ENCODE data around the gene FADS1. TPM values are rescaled to one million over a fixed set of nuclear protein-coding genes. Genes with fewer than 3 reads are reported as not detected.

The FADS1 gene
- total RNA-seq, 4 donors from 2014 or later: 25.4 to 209 (median 62.5) TPM

- Histone ChIP-seq H3K27ac (no peak overlapping the region), H3K4me1 (peaks cover 1 to 10% of the 10 kb centered on the region in 2 donors), H3K4me3 (no peak overlapping the region), H3K27me3 (no peaks in the 10 kb centered on the region), H3K36me3 (no peaks in the 10 kb centered on the region), H3K9me3 (no peaks in the 10 kb centered on the region)
- ATAC-seq (no peak), DNase-seq (no peak)
- in situ Hi-C loops (cut with MboI; ENCODE audit: low sequenced_read_pairs in 4 of 4) (no loop called here), intact Hi-C loops (cut with DNase I; ENCODE audit: low total_unique reads) (no loop called here)
- no peak for TF ChIP-seq POLR2A (IDR thresholded peaks at IDR 0.05)
- TF ChIP-seq CTCF (IDR thresholded peaks at IDR 0.05 in 4 of 5, conservative IDR thresholded peaks at IDR 0.05 in 1 of 5): no peak
Measured at GRCh38 chr11:61839742-61840141, 22.9 kb upstream of the FADS1 start.

- intact Hi-C loops (cut with DNase I; ENCODE audit: low total_unique reads): no loop called here
- Histone ChIP-seq H3K4me1 (peaks cover 7 to 10% of the 10 kb centered on the region in 2 donors), H3K4me3 (no peak overlapping the region), H3K36me3 (no peaks in the 10 kb centered on the region), H3K9me3 (no peaks in the 10 kb centered on the region), H3K27me3 (no peaks in the 10 kb centered on the region), H3K27ac (no peak overlapping the region)
- ATAC-seq (no peak), DNase-seq (no peak)
- TF ChIP-seq CTCF (IDR thresholded peaks at IDR 0.05 in 4 of 5, conservative IDR thresholded peaks at IDR 0.05 in 1 of 5) (no peak), POLR2A (IDR thresholded peaks at IDR 0.05) (no peak)
- in situ Hi-C loops (cut with MboI; ENCODE audit: low sequenced_read_pairs in 4 of 4): no loop called here
Measured at GRCh38 chr11:61838921-61839320, 22.1 kb upstream of the FADS1 start.

GRCh38 chr11:61838501-61838900 lies 21.7 kb upstream of the FADS1 start:
- H3K4me3 ChIP-seq: no peak overlapping the region
- H3K4me1 ChIP-seq: peaks cover 7 to 10% of the 10 kb centered on the region in 2 donors
- H3K9me3 ChIP-seq: no peaks in the 10 kb centered on the region
- no peak overlapping the region for H3K27ac ChIP-seq
- TF ChIP-seq POLR2A (IDR thresholded peaks at IDR 0.05) (no peak), CTCF (IDR thresholded peaks at IDR 0.05 in 4 of 5, conservative IDR thresholded peaks at IDR 0.05 in 1 of 5) (no peak)
- H3K36me3 ChIP-seq: no peaks in the 10 kb centered on the region
- no peaks in the 10 kb centered on the region for H3K27me3 ChIP-seq
- in situ Hi-C loops (cut with MboI; ENCODE audit: low sequenced_read_pairs in 4 of 4): no loop called here
- intact Hi-C loops (cut with DNase I; ENCODE audit: low total_unique reads): no loop called here
- DNase-seq: no peak
- no peak for ATAC-seq

GRCh38 chr11:61837411-61838005 lies 20.7 kb upstream of the FADS1 start:
- intact Hi-C loops (cut with DNase I; ENCODE audit: low total_unique reads) (no loop called here), in situ Hi-C loops (cut with MboI; ENCODE audit: low sequenced_read_pairs in 4 of 4) (no loop called here)
- Histone ChIP-seq H3K9me3 (no peaks in the 10 kb centered on the region), H3K36me3 (no peaks in the 10 kb centered on the region), H3K27ac (no peak overlapping the region), H3K27me3 (no peaks in the 10 kb centered on the region), H3K4me3 (no peak overlapping the region), H3K4me1 (peaks cover 7 to 10% of the 10 kb centered on the region in 2 donors)
- DNase-seq (no peak), ATAC-seq (no peak)
- TF ChIP-seq CTCF (IDR thresholded peaks at IDR 0.05 in 4 of 5, conservative IDR thresholded peaks at IDR 0.05 in 1 of 5): no peak
- TF ChIP-seq POLR2A (IDR thresholded peaks at IDR 0.05): no peak

- in situ Hi-C loops (cut with MboI; ENCODE audit: low sequenced_read_pairs in 4 of 4): no loop called here
- H3K4me1 ChIP-seq: peaks cover 7 to 10% of the 10 kb centered on the region in 2 donors
- intact Hi-C loops (cut with DNase I; ENCODE audit: low total_unique reads): no loop called here
- H3K36me3 ChIP-seq: no peaks in the 10 kb centered on the region
- ATAC-seq: no peak
- no peak for DNase-seq
- H3K27me3 ChIP-seq: no peaks in the 10 kb centered on the region
- H3K9me3 ChIP-seq: no peaks in the 10 kb centered on the region
- H3K4me3 ChIP-seq: no peak overlapping the region
- TF ChIP-seq CTCF (IDR thresholded peaks at IDR 0.05 in 4 of 5, conservative IDR thresholded peaks at IDR 0.05 in 1 of 5): no peak
- no peak for TF ChIP-seq POLR2A (IDR thresholded peaks at IDR 0.05)
- peak overlapping the region in 3 of 4 donors; percentile 5 to 64 (median 42) for H3K27ac ChIP-seq
Measured at GRCh38 chr11:61836193-61836592, 19.4 kb upstream of the FADS1 start.

All from gastrocnemius medialis (tissue), 4 donors.